Chondrocyte (in vitro differentiated cells): ENCODE data around the gene LONP1. TPM values are rescaled to one million over a fixed set of nuclear protein-coding genes. Genes with fewer than 3 reads are reported as not detected.

Experiments used
- DNase-seq: peaks from one replicate; pipeline ENCODE4 v3.0.0; 2021; ENCODE audit warnings: mixed read lengths, low spot score
- H3K27ac Mint-ChIP-seq: one replicate; pipeline ENCODE4 v1.8.0; 2021; ENCODE audit warnings: mild to moderate bottlenecking, moderate library complexity, mixed read lengths; ENCODE audit not compliant: unreplicated experiment
- H3K27me3 Mint-ChIP-seq: 2 replicates; pipeline ENCODE4 v1.8.0; 2021; ENCODE audit warnings: low read depth, mixed read lengths
- H3K36me3 Mint-ChIP-seq: 2 replicates; pipeline ENCODE4 v1.8.0; 2021; ENCODE audit warnings: low read depth, mixed read lengths
- H3K4me1 Mint-ChIP-seq: 2 replicates; pipeline ENCODE4 v1.8.0; 2021; ENCODE audit warnings: low read depth, mild to moderate bottlenecking, mixed read lengths
- H3K4me3 Mint-ChIP-seq: one replicate; pipeline ENCODE4 v1.8.0; 2021; ENCODE audit warnings: mild to moderate bottlenecking, moderate library complexity, mixed read lengths; ENCODE audit not compliant: unreplicated experiment
- H3K9me3 Mint-ChIP-seq: 2 replicates; pipeline ENCODE4 v1.8.0; 2021; ENCODE audit warnings: low read depth, mixed read lengths
- CTCF ChIP-seq: fragments of 200-600 bp; sonication (generic); IDR thresholded peaks from 2 replicates; pipeline ENCODE4 v1.5.0; 2021; ENCODE audit warnings: antibody characterized with exemption, mild to moderate bottlenecking, moderate library complexity
- total RNA-seq: library from RNA; stranded (reverse); gene quantifications from 3 replicates; pipeline ENCODE4 v1.2.1, GENCODE V29; 2021

The LONP1 gene
- total RNA-seq, 1 donor from 2014 or later: 116 TPM

GRCh38 chr19:5643060-5643459, 76.9 kb downstream of the LONP1 start:
- H3K4me1 Mint-ChIP-seq: peaks cover 6% of the 10 kb centered on the region
- DNase-seq: no peak
- peaks cover 27% of the 10 kb centered on the region for H3K36me3 Mint-ChIP-seq
- no peaks in the 10 kb centered on the region for H3K9me3 Mint-ChIP-seq
- H3K27me3 Mint-ChIP-seq: no peaks in the 10 kb centered on the region
- no peak for TF ChIP-seq CTCF
- H3K27ac Mint-ChIP-seq: no peak overlapping the region
- H3K4me3 Mint-ChIP-seq: no peak overlapping the region

- H3K4me1 Mint-ChIP-seq: peaks cover 13% of the 10 kb centered on the region
- no peak for DNase-seq
- no peak for TF ChIP-seq CTCF
- H3K36me3 Mint-ChIP-seq: peaks cover 24% of the 10 kb centered on the region
- H3K4me3 Mint-ChIP-seq: no peak overlapping the region
- no peak overlapping the region for H3K27ac Mint-ChIP-seq
- no peaks in the 10 kb centered on the region for H3K27me3 Mint-ChIP-seq
- H3K9me3 Mint-ChIP-seq: no peaks in the 10 kb centered on the region
Measured at GRCh38 chr19:5642204-5642603, 77.7 kb downstream of the LONP1 start.

Other genes starting within 250 kb of the LONP1 start
- gene TINCR, start 152.2 kb downstream of the LONP1 start, total RNA-seq: 1.7 to 17.0 TPM (median 2.0 TPM) in 3 replicates
- 48.2 to 62.7 TPM (median 49.2 TPM) in 3 replicates for gene SAFB2, start 97.4 kb downstream of the LONP1 start, total RNA-seq
- 56.6 to 77.1 TPM (median 58.3 TPM) in 3 replicates for gene SAFB, start 97.1 kb downstream of the LONP1 start, total RNA-seq
- 61.0 to 66.6 TPM (median 65.3 TPM) in 3 replicates for gene MICOS13, start 39.6 kb downstream of the LONP1 start, total RNA-seq
- gene HSD11B1L, start 39.1 kb downstream of the LONP1 start, total RNA-seq: 7.2 to 9.9 TPM (median 9.9 TPM) in 3 replicates
- gene RPL36, start 29.9 kb downstream of the LONP1 start, total RNA-seq: 537 to 578 TPM (median 548 TPM) in 3 replicates
- not detected in 3 replicates for gene CATSPERD, start 491 bp upstream of the LONP1 start, total RNA-seq
- 1.2 to 1.4 TPM (median 1.3 TPM) in 3 replicates for gene PRR22, start 64.6 kb upstream of the LONP1 start, total RNA-seq
- 14.8 to 19.4 TPM (median 18.4 TPM) in 3 replicates for gene DUS3L, start 71.0 kb upstream of the LONP1 start, total RNA-seq
- 0.54 to 0.77 TPM in 2 of 3 replicates, not detected in the other for gene NRTN, start 84.9 kb upstream of the LONP1 start, total RNA-seq
- gene FUT6, start 119.6 kb upstream of the LONP1 start, total RNA-seq: not detected in 3 replicates
- gene FUT3, start 131.3 kb upstream of the LONP1 start, total RNA-seq: not detected in 3 replicates
- gene FUT5, start 150.4 kb upstream of the LONP1 start, total RNA-seq: not detected in 3 replicates
- gene NDUFA11, start 183.6 kb upstream of the LONP1 start, total RNA-seq: 202 to 224 TPM (median 204 TPM) in 3 replicates
- gene VMAC, start 184.7 kb upstream of the LONP1 start, total RNA-seq: 5.6 to 6.5 TPM (median 6.1 TPM) in 3 replicates
- gene CAPS, start 194.1 kb upstream of the LONP1 start, total RNA-seq: 7.2 to 11.9 TPM (median 10.5 TPM) in 3 replicates